ENCODE measurements around the gene BEST3. TPM values are rescaled to one million over a fixed set of nuclear protein-coding genes. Genes with fewer than 3 reads are reported as not detected.

The BEST3 gene
- total RNA-seq, 1 donor from 2014 or later: 7.1 TPM

Other genes starting within 250 kb of the BEST3 start
- gene FRS2, start 228.9 kb downstream of the BEST3 start, total RNA-seq: 49.3 TPM
- 141 TPM for gene CCT2, start 113.8 kb downstream of the BEST3 start, total RNA-seq
- gene LRRC10, start 88.4 kb downstream of the BEST3 start, total RNA-seq: 0.10 TPM
- gene RAB3IP, start 39.6 kb upstream of the BEST3 start, total RNA-seq: 24.0 TPM
- gene MYRFL, start 125.9 kb upstream of the BEST3 start, total RNA-seq: 1.1 TPM

All from skin of body (tissue), 1 donor.